NCI-H82 treated with DMSO at 0.1 percent for 48 hours (cell line): ENCODE data around the gene RNF10.
"Not testable (repeated sequence)": the region's sequence is repeated elsewhere in the genome, so short reads cannot be mapped to it uniquely, and the experiment has no call there.

ENCODE experiments used
- DNase-seq: peaks from one replicate; lab custom pipeline; 2025; ENCODE audit not compliant: unreplicated experiment; lab: John Stamatoyannopoulos, UW

The RNF10 gene

DNA sequence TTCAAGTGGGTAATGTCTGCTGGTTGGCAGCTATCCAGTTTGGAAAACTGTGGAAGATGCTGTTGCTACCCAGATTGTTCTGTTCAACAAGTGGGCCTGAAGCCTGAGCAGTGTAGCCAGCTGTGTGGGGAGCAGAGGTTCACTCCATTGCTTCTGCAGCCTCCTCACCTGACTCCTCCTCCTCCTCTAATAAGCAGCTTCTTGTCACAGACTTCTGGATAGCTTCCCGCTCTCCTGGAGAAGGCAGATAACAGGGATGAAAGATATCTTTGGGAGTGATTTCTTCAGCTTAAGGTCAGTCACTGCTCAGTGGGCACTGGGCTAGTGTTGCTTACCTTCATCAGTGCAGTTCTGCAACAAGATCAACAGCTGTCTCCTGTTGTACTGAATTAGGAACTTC is 45.0 kb downstream of the RNF10 start:
- DNase-seq, result no peak

DNA sequence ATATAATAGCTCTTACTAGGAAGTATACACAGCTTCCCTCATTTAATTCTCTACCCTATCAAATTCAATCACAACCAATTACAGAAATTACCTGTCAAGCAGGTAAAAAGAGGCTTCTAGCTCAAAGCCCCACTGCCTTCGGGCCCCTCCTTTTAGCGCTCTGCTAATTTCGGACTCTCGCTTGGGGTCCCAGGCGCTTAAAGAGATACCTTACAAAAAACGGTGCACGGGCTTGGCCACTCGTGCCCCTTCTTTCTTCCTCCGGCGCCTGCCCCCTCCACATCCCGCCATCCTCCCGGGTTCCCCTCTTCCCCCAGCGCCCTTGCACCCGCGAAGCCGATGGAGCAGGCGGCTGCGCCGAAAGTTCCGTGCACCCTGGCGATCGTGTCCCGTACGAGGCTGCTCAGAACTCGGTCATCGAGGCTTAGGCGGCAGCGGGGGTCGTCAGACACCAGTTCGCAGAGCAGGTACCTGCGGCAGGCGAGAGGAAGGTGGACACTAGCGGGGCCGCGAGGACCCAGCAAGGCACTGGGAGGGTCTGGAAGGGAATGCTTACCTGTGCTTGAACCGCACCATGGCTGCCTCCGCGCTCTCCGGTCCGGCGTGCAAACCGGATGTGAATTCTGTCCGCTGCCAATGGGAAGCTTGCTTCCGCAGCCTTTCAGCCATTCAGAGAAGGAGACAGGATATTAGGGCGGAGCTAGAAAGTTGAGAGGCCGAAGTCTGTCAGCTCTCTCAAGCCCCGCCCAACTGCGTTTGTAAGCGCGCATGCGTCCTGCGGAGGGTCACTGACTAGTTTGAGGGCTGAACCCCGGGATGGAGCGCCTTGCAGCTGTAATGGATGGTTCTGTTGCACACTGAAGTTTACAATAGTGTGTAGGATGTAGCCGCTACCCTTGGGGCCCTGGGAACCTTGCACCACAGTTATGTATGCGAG is 46.9 kb downstream of the RNF10 start, which contains the start of gene POP5:
Gene POP5, minus strand, starts transcription at position 616 of the 937 bp plus-strand sequence. Its CDS starts 40 bp downstream, at position 576.
- peak; percentile 97 for DNase-seq

DNA sequence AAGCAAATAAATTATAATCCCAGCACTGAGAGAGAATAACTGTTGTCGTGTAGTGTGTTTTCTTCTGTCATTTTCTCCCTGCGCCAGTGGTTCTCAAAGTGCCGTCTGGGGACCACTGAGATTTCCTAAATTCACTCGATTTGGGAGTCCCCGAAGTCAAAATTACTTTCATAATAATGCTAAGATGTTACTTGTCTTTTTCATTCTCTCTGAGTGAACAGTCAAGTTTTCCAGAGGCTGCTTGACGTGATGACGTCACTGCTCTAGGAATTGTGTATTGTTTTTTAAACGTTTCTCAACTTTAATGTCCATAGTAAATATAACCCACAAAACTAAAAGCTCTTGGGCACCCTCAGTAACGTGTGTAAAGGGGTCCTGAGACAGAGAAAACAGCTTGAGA is 47.8 kb downstream of the RNF10 start:
- no peak for DNase-seq

DNA sequence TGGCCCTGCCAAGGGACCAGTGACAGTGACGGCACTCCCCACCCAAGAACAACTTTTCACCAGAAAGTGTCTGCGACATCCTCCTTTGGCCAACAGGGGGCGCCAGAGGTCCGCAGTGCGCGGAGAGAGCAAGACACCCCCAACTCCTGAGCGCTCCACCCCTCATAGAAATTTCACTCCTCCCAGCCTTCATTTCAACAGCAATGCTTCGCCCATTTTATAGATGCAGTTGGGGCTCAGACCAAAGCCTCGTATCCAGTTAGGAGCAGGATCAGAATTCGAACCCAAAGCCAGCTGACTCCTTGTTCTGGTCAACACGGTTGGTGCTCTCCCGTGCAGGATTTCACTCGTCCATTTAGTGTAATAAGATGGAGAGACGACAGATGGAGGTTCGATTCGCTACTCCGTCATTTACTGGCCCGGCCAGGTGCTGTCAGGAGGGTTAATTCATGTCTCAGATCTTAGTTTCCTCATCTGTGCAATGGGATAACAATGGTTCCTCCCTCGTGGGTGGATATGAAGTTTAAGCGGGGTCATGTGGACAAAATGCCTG is 49.4 kb downstream of the RNF10 start:
- peak; percentile 38 for DNase-seq

DNA sequence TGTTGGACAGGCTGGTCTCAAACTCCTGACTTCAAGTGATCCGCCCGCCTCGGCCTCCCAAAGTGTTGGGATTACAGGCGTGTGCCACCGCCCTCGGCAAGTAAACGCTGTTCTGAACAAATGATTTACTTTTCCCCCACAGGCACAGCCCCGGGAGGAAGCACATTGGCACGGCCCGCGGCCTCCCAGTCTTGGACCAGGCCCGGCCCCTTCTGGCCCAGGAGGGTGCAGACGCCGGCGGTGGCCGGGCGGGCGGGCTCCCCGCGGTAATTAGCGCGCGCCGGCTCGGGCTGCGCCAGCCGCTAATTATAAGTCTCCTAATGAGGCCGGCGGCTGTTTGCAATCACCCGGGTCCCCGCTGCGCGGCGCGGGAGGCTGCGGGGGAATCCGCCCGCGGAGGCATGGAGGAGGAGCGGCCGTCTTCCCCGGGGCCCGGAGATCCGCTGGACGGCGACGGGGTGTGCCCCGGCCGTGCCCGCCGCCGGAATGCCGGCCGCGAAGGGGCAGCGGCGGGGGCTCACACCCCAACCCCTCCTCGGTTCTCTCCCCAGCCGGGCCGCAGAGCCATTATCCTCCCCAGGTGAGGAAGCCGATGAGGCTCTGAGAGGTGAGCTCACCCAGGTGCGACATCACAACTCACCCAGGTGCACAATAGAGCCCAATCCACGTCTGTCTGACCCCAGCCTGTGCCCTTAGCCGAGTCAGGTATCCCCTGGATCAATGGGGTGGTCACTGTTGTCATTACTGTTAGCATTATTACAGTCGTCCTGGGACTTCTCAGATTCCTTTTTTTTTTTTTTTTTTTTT is 50.4 kb downstream of the RNF10 start:
- DNase-seq, result peak; percentile 34

DNA sequence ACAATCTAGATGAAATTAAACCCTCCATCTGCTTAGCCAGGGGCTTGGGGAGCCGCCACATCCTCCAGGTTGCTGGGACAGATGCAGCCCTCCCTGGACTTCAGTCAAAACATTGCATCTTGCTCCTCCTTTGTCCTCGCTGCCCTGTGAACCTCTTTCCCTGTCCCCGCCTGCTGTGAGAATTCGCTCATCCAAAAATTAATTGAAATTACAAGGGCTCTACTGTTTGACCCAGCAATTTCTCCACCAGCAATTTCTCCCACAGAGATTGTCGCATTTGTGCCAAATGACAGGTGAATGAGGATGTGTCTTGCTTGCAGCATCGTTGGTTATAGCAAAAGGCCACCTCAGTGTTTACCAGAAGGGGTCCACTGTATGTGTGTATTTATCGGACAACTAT is 52.0 kb downstream of the RNF10 start:
- DNase-seq, result no peak

DNA sequence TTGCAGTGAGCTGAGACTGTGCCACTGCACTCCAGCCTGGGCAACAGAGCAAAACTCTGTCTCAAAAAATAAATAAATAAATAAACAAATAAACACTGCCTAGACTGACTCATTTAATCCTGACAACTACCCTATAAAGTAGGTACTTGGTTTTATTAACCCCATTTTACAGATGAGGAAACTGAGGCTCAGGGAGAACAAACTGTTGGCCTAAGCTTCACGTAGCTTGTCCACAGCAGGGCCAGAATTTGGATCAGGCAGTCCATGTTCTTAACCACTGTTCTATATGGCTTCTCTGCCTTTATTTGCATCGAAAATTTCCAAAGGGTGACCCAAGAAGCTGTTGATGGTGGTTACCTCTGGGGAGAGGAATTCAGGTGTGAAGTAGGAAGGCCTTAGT is 52.7 kb downstream of the RNF10 start:
- DNase-seq, result no peak

DNA sequence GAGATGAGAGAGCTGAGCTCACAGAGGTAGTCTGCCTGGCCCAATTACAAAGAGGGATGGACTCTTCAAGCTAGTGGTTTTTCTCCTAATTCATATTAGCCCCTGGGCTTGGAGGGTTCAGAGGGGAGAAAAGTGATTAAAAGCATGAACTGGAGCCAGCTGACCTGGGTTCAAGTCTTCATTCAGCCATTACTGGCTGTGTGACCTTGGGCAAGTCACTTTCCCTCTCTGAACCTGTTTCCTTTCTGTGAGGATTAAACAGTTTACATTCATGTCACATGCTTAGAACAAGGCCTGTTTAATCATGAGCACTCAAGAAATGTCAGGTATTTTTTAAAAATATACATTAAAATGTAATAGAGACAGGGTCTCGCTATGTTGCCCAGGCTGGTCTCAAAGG is 54.2 kb downstream of the RNF10 start:
- no peak for DNase-seq

DNA sequence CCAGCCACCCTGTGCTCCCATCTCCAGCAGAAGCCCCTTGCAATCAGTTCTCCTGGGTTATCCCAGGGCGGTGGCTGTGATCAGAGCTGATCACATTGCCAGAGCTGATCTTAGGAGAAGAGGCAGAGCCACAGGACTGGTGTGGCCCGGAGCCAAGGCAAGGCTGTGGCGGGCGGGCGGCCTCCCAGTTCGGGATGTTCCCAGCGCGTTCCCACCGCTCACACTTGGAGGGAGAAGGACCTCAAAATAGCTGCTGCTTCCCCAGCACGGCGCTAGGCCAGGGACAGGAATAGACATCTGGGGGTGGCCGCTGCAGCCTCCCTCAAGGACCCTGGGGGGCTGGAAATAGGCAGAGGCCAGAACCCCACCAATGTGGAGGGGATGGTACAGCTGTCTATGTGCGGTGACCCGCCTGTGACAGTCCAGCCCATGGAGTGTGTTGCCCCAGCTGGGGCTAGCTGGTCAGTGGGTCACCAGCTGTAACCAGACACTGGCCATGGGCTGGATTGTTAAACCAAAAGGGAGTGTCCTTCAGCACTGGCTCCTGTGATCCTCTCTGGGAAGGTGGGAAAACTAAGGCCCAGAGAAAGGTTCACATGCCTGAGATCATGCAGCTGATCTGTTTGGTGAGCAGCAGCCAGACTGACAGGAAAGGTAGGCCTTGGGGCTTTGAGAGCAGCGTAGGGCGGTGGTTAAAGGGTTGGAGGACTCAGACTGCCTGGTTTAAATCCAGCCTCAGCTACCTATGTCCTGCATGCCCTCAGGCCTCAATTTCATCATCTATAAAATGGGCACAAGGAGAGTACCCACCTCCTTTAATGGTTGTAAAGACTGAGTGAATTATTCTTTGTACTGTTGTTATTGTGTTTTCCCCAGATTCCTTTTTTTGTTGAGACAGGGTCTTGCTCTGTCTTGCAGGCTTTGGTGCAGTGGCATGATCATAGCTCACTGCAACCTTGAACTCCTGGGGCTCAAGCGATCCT is 55.1 kb downstream of the RNF10 start:
- DNase-seq, result no peak

DNA sequence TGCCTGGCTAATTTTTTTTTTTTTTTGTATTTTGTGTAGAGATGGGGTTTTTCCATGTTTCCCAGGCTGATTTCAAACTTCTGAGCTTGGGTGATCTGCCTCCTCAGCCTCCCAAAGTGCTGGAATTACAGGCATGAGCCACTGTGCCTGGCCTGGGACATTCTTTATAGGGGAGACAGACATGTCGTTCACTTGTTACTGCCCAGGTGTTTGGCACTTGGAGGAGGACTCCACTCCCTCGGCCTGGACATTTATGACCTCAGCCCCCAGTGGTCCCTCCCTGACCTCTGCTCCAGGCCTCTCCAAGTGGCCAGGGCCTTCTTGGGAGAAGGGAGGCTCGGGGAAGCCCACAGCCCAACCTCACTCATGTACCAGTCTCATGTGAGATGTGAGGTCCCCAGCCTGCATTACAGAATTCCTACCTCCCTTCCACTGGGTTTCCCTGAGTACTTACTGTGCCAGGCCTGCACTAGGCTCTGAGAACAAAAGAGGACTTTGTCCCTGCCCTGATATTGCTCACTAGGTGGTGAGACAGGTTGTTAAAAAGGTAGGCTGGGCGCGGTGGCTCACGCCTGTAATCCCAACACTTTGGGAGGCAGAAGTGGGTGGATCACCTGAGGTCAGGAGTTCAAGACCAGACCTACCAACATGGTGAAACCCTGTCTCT is 56.7 kb downstream of the RNF10 start:
- no peak for DNase-seq

DNA sequence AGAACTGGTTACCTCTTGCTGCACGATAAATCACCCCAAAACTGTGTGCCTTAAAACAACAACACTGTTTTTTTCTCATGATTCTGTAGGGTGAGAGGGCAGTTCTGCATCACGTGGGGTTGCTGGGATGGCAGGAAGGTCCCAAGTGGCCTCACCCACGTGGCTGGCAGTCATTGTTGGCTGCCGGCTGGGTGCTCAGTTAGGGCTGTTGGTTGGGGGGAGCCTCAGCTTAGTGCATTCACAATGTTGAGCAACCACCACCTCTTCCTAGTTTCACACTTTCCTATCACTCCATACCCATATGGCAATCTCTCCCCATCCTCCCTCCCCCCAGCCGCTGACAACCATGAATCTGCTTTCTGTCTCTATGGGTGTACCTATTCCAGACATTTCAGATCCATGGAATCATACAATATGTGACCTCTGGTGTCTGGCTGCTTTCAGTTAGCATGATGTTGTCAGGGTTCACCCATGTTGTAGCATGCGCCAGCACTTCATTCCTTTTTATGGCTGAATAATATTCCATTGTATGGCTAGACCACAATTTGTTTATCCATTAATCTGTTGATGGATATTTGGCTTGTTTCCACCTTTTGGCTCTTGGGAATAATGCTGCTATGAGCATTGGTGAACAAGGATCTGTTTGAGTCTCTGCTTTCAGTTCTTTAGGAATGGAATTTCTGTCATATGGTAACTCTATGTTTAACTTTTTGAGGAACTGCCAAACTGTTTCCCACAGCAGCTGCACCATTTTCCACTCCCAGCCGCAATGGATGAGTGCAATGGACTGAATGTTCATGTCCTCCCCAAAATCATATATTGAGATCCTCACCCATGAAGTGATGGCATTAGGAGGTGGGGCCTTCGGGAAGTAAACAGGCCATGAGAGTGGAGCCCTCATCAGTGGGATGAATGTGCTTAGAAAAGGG is 58.2 kb downstream of the RNF10 start:
- DNase-seq, result no peak

DNA sequence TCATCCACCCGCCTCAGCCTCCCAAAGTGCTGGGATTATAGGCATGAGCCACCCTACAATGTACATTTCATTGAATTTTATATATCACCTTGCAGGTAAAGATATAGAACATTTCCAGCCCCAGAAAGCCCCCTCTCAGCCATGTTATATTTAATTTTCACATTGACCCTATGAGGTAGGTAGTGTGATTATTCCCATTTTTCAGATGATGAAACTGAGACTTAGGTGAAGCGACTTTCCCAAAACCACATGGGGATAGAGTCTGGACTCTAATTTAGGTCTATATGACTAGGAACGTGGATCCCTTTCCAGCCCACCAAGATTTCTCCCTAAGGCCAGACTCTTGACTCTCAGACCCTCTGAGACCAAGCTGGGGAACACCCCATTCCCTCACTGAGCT is 62.7 kb downstream of the RNF10 start:
- no peak for DNase-seq

DNA sequence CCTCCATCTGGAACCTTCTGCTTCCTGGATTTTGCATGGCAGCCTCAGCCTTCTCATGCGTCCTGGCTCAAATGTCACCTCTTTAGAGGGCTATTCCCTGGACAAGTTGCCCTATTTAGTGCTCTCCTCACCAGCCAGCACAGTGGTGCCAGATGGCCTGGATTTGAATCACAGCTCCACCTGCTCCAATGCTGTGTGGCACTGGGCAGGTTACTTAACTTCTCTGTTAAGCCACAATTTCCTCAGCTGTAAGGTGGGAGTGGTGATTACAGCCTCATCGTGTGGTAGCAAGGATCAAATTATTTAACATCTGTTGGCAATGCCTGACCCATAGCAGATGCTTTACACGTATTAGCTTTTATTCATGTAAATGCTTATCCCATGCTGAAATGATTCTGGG is 63.7 kb downstream of the RNF10 start:
- DNase-seq, result no peak

DNA sequence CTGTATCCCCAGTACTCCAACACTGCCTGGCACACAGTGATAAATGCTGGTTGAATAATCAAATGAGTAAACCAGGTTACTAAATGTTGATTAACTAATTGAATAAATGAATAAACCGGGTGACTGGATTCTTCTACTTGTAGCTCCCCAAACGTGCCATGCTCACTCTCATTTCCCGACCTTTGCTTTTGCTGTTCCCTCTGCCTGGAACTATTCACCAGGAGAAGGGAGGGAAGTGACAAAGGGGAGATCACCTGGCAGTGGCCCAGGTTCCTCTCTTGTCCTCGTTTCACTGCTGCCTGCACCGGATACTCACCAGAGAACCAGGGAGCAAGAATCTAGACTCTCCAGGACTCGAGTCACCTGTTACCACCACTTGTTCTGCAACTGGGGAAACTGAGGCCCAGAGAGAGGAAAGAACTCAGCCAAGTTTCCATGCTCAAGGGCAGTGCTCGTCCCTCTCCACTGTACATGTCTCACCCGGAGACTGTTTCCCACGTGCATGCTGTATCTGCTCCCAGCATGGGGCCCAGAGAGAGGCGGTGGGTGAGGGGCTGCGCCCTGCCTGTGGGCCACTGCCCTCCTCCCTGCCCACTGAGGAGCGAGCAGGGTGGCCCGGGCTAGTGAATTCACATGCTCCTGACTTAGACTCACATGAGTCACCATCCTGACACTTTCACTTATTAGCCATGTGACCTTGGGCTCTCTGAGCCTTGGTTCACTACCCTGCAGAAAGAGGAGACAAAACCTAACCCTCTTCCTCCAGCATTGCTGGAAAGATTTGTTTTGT is 64.7 kb downstream of the RNF10 start:
- DNase-seq, result no peak

DNA sequence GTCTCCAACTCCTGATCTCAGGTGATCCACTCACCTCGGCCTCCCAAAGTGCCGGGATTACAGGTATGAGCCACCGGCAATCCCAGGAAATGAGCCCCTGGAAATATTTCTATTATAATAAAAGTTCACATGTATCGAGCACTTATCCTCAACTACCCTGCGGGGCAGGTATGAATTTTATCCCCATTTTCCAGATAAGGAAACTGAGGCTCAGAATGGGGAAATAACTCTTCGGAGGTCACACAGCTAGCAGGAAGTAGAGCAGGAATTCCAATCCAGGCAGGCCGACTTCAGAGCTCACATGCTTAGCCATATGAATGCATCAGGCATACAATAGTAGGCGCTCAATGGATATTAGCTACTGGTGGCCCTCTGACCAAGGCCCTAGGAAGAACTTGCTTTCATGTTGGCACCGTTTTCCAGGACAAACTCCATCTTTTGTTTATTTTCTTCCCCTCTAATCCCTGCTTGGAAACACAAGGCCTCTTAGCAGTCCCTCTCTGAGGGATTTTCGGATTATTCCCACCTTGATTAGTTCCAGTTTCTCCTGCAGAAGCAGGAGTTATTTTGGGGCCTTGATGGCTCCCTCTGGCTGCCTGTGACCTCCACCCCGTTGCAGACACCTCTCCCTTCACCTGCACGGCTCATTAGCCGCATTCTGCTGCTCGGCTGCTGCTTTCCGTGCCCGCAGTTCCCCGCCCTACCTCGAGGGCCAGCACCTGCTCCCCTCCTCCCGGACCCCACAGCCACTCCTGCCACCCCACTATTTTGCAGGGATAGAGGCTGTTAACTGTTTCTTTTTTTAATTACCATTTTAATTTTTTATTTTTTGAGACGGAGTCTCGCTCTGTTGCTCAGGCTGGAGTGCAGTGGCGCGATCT is 65.8 kb downstream of the RNF10 start:
- no peak for DNase-seq

DNA sequence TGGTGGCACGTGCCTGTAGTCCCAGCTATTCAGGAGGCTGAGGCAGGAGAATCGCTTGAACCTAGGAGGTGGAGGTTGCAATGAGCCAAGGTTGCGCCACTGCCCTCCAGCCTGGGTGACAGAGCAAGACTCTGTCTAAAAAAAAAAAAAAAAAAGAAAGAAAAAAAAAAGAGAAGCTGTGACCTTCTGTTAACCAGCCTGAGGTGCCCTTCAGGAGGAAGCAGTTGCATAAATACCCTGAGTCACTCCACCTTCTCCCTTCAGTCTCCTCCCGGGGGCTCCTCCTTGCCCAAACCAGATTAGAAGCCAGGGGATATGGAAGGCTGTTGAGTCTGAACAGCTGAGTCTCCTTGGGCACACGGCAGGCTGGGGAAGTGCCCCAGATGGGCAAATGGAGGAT is 68.3 kb downstream of the RNF10 start:
- DNase-seq, result not testable (repeated sequence)

DNA sequence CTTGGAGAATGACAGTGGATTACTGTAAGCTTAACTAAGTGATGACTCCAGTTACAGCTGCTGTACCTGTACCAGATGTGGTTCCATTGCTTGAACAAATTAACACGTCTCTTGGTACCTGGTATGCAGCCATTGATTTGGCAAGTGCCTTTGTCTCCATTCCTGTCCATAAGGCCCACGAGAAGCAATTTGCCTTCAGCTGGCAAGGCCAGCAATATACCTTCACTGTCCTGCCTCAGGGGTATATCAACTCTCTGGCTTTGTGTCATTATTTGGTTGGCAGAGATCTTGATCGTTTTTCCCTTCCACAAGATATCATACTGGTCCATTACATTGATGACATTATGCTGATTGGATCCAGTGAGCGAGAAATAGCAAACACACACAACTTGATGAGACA is 76.4 kb downstream of the RNF10 start:
- DNase-seq, result no peak
